HEK293 (cell line): ENCODE results near the gene NLK.

Experiments used
- REST ChIP-seq: fragments of 450-650 bp; formaldehyde crosslinking; IDR thresholded peaks from 2 replicates; pipeline ENCODE4 v1.5.1; 2016; ENCODE audit warnings: missing biosample characterization, missing genetic modification characterization
- TF ChIP-seq, protein P1 (sequence below): fragments of 450-650 bp; formaldehyde crosslinking; IDR thresholded peaks from 2 replicates; pipeline ENCODE4 v1.5.1; 2016; ENCODE audit warnings: missing biosample characterization, missing genetic modification characterization

GRCh38 chr17:28144019-28144418 is 101.5 kb downstream of the NLK start:
- TF ChIP-seq, protein P1, sequence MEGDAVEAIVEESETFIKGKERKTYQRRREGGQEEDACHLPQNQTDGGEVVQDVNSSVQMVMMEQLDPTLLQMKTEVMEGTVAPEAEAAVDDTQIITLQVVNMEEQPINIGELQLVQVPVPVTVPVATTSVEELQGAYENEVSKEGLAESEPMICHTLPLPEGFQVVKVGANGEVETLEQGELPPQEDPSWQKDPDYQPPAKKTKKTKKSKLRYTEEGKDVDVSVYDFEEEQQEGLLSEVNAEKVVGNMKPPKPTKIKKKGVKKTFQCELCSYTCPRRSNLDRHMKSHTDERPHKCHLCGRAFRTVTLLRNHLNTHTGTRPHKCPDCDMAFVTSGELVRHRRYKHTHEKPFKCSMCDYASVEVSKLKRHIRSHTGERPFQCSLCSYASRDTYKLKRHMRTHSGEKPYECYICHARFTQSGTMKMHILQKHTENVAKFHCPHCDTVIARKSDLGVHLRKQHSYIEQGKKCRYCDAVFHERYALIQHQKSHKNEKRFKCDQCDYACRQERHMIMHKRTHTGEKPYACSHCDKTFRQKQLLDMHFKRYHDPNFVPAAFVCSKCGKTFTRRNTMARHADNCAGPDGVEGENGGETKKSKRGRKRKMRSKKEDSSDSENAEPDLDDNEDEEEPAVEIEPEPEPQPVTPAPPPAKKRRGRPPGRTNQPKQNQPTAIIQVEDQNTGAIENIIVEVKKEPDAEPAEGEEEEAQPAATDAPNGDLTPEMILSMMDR = no peak
- TF ChIP-seq REST (tag by site-specific recombination) = no peak
